Suprapubic skin (tissue), 4 donors: ENCODE data around the gene PIP5K1A. TPM values are rescaled to one million over a fixed set of nuclear protein-coding genes. Genes with fewer than 3 reads are reported as not detected.

Experiments used
- DNase-seq, 2 donors: peaks; one replicate each; pipeline ENCODE4 v3.0.0-alpha.2; 2019; ENCODE audit warnings: low spot score in 2 of 2
- H3K27ac ChIP-seq: fragments of 200-600 bp; sonication (generic); one replicate; pipeline ENCODE4 v1.5.1; 2019
- H3K27me3 ChIP-seq: fragments of 200-600 bp; sonication (generic); one replicate; pipeline ENCODE4 v1.5.1; 2019
- H3K36me3 ChIP-seq: fragments of 200-600 bp; sonication (generic); one replicate; pipeline ENCODE4 v1.5.1; 2019
- H3K4me1 ChIP-seq: fragments of 200-600 bp; sonication (generic); one replicate; pipeline ENCODE4 v1.5.1; 2019
- H3K4me3 ChIP-seq: fragments of 200-600 bp; sonication (generic); one replicate; pipeline ENCODE4 v1.5.1; 2019; ENCODE audit warnings: mild to moderate bottlenecking
- H3K9me3 ChIP-seq: fragments of 200-600 bp; sonication (generic); one replicate; pipeline ENCODE4 v1.5.1; 2019
- EP300 ChIP-seq: sonication (generic); formaldehyde crosslinking; IDR thresholded peaks from one replicate; pipeline ENCODE4 v1.6.1; 2017; ENCODE audit warnings: antibody characterized with exemption
- POLR2A ChIP-seq, 2 donors: fragments of 450-650 bp; IDR thresholded peaks; one replicate each; pipeline ENCODE4 v1.6.1; 2017; ENCODE audit warnings: antibody characterized with exemption in 2 of 2, mild to moderate bottlenecking in 2 of 2, moderate library complexity in 2 of 2
- POLR2AphosphoS5 ChIP-seq, 3 donors: sonication (generic); formaldehyde crosslinking; IDR thresholded peaks; one replicate each; pipeline ENCODE4 v1.6.1; 2017; ENCODE audit warnings: antibody characterized with exemption in 3 of 3
- WGBS: methylation state at CpG from one replicate; pipeline ENCODE4 v1.1.5; 2018; 5-methylcytosine and 5-hydroxymethylcytosine counted together
- total RNA-seq, 4 donors: library from RNA; depleted of rRNA; stranded (reverse); fragments of >200 nt; gene quantifications; one replicate each; pipeline ENCODE4 v1.1.0, GENCODE V29; 2016
- TF ChIP-seq, protein P1 (sequence below), 2 donors: fragments of 200-600 bp in 1 of 2; fragments of 450-650 bp in 1 of 2; sonication (generic) in 1 of 2; IDR thresholded peaks; one replicate each; pipeline ENCODE4 v1.5.1; 2016 to 2019; ENCODE audit warnings: antibody characterized with exemption in 2 of 2, mild to moderate bottlenecking in 1 of 2, moderate library complexity in 1 of 2

Gene PIP5K1A
- total RNA-seq, 4 donors from 2014 or later: 41.6 to 120 (median 51.6) TPM

DNA sequence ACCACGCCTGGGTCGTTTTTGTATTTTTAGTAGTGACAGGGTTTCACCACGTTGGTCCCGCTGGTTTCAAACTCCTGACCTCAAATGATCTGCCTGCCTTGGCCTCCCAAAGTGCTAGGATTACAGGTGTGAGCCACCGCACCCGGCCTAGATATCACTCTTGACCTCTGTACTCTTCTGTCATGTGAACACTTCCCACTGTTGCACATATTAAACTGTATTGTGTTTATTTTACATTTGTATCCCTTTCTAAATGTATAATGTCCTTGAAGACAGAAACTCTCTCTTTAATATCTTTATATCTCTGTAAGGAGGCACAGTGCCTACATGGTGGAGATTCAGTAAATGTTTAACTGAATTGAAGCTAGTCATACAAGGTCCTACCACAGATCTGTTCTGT, 36.9 kb downstream of the PIP5K1A start:
- no peak for DNase-seq
- H3K9me3 ChIP-seq: no peaks in the 10 kb centered on the region
- no peaks in the 10 kb centered on the region for H3K27me3 ChIP-seq
- no peak overlapping the region for H3K27ac ChIP-seq
- no peak overlapping the region for H3K4me3 ChIP-seq
- H3K36me3 ChIP-seq: peaks cover 96% of the 10 kb centered on the region
- H3K4me1 ChIP-seq: no peaks in the 10 kb centered on the region
- no peak for TF ChIP-seq POLR2A (IDR thresholded peaks at IDR 0.05)
- TF ChIP-seq, protein P1, sequence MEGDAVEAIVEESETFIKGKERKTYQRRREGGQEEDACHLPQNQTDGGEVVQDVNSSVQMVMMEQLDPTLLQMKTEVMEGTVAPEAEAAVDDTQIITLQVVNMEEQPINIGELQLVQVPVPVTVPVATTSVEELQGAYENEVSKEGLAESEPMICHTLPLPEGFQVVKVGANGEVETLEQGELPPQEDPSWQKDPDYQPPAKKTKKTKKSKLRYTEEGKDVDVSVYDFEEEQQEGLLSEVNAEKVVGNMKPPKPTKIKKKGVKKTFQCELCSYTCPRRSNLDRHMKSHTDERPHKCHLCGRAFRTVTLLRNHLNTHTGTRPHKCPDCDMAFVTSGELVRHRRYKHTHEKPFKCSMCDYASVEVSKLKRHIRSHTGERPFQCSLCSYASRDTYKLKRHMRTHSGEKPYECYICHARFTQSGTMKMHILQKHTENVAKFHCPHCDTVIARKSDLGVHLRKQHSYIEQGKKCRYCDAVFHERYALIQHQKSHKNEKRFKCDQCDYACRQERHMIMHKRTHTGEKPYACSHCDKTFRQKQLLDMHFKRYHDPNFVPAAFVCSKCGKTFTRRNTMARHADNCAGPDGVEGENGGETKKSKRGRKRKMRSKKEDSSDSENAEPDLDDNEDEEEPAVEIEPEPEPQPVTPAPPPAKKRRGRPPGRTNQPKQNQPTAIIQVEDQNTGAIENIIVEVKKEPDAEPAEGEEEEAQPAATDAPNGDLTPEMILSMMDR (IDR thresholded peaks at IDR 0.05): no peak
- TF ChIP-seq POLR2AphosphoS5 (IDR thresholded peaks at IDR 0.05): no peak
- no peak for TF ChIP-seq EP300
- WGBS: 80% methylated on average over 6 of the region's 6 CpGs

- Histone ChIP-seq H3K4me1 (no peaks in the 10 kb centered on the region), H3K4me3 (no peak overlapping the region), H3K27ac (no peak overlapping the region), H3K36me3 (peaks cover 98% of the 10 kb centered on the region), H3K27me3 (no peaks in the 10 kb centered on the region), H3K9me3 (no peaks in the 10 kb centered on the region)
- no peak for TF ChIP-seq EP300
- TF ChIP-seq POLR2AphosphoS5 (IDR thresholded peaks at IDR 0.05): no peak
- no peak for DNase-seq
- WGBS: 78% methylated on average over 4 of the region's 4 CpGs
Measured at GRCh38 chr1:151237678-151238466, 39.5 kb downstream of the PIP5K1A start.

DNA sequence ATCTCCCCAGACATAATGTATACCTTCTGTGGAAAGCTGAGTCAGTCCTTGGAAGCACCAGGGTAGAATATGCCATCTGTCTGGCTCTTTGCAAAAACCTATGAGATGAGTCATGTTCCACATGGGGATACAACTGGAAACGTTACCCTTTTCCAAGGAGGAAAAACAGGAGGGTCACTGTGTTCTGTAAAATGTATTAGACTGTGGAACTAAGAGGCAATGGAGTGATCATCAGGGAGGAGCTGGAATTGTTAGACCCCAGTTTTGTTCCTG, 40.1 kb downstream of the PIP5K1A start:
- H3K36me3 ChIP-seq: peaks cover 98% of the 10 kb centered on the region

DNA sequence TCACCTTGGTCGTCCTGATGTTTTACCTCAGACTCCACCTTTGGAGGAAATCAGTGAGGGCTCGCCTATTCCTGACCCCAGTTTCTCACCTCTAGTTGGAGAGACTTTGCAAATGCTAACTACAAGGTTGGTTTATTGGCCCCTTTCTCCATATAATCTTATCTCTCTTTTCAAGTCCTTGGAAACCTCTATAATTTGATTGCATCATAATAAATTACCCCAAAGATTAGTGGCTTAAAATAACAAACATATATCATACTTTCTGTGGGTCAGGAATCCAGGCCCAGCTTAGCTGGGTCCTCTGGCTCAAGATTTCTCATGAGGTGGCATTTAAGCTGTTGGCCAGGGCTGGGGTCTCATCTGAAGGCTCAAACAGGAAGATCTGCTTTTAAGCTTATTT, 44.1 kb downstream of the PIP5K1A start:
- DNase-seq: no peak
- peaks cover 94% of the 10 kb centered on the region for H3K36me3 ChIP-seq
- no peak for TF ChIP-seq POLR2AphosphoS5 (IDR thresholded peaks at IDR 0.05)
- no peaks in the 10 kb centered on the region for H3K4me1 ChIP-seq
- H3K27ac ChIP-seq: no peak overlapping the region
- H3K27me3 ChIP-seq: no peaks in the 10 kb centered on the region
- no peak overlapping the region for H3K4me3 ChIP-seq
- H3K9me3 ChIP-seq: no peaks in the 10 kb centered on the region
- 96% methylated on average over 2 of the region's 2 CpGs for WGBS

More for the DNA sequence above, 40.1 kb downstream of the PIP5K1A start:
- no peak for DNase-seq
- WGBS: 48% methylated on average over 1 of the region's 1 CpG
- Histone ChIP-seq H3K4me1 (no peaks in the 10 kb centered on the region), H3K9me3 (no peaks in the 10 kb centered on the region), H3K27me3 (no peaks in the 10 kb centered on the region), H3K4me3 (no peak overlapping the region), H3K27ac (no peak overlapping the region)
- TF ChIP-seq POLR2A (IDR thresholded peaks at IDR 0.05): no peak
- TF ChIP-seq EP300: no peak
- TF ChIP-seq, protein P1 (IDR thresholded peaks at IDR 0.05): no peak
- TF ChIP-seq POLR2AphosphoS5 (IDR thresholded peaks at IDR 0.05): no peak

GRCh38 chr1:151243683-151244216, 45.4 kb downstream of the PIP5K1A start:
- no peak for TF ChIP-seq POLR2AphosphoS5 (IDR thresholded peaks at IDR 0.05)
- no peak for TF ChIP-seq EP300
- TF ChIP-seq, protein P1 (IDR thresholded peaks at IDR 0.05): no peak
- no peak for TF ChIP-seq POLR2A (IDR thresholded peaks at IDR 0.05)
- Histone ChIP-seq H3K27ac (no peak overlapping the region), H3K4me1 (no peaks in the 10 kb centered on the region), H3K36me3 (peaks cover 95% of the 10 kb centered on the region), H3K9me3 (no peaks in the 10 kb centered on the region), H3K4me3 (no peak overlapping the region), H3K27me3 (no peaks in the 10 kb centered on the region)
- WGBS: 93% methylated on average over 5 of the region's 5 CpGs
- DNase-seq: no peak

GRCh38 chr1:151246786-151247185, 48.4 kb downstream of the PIP5K1A start:
- Histone ChIP-seq H3K9me3 (no peaks in the 10 kb centered on the region), H3K4me3 (no peak overlapping the region), H3K27ac (no peak overlapping the region), H3K27me3 (no peaks in the 10 kb centered on the region), H3K4me1 (no peaks in the 10 kb centered on the region), H3K36me3 (peaks cover 79% of the 10 kb centered on the region)
- 72% methylated on average over 2 of the region's 2 CpGs for whole genome bisulfite sequencing
- no peak for TF ChIP-seq POLR2A (IDR thresholded peaks at IDR 0.05)
- no peak for TF ChIP-seq POLR2AphosphoS5 (IDR thresholded peaks at IDR 0.05)
- TF ChIP-seq EP300: no peak
- no peak for DNase-seq
